ENCODE measurements around the gene TMEM17. TPM values are rescaled to one million over a fixed set of nuclear protein-coding genes. Genes with fewer than 3 reads are reported as not detected.

TMEM17 gene
- total RNA-seq, 2 donors from 2014 or later = 0.42 to 2.7 TPM

DNA sequence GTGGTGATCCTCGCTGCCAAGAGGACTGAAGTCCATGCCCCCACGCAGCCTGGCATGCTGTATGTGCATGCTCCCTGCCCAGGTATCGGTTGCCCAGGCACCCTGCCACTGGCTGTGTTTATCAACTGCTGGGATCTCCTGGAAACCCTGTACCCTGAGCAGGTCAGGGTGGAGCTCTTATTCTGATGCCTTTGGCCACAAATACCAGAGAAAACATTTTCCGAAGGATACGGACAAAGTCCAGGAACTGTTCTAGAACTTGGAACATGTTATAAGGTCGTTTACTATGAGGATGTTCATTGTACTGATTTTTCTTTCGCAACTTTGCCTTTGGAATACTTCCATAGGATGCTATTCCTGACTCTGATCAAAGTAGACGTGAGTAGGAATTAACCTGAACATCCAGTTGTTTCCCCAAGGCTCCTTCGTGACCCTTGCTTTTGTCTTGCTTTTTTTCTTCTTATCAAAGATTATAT, 55.2 kb downstream of the TMEM17 start:
- TF ChIP-seq CTCF (IDR thresholded peaks at IDR 0.05) = no peak
- H3K4me1 ChIP-seq (ENCODE audit: control insufficient read depth in 1 of 2, low read depth in 2 of 2) = no peaks in the 10 kb centered on the region
- no peaks in the 10 kb centered on the region for H3K27me3 ChIP-seq (replicated peaks; ENCODE audit: insufficient read depth)
- DNase-seq (ENCODE audit: low spot score) (no peak), ATAC-seq (ENCODE audit: insufficient number of reproducible peaks, low FRiP score, low read depth) (no peak)
- no peak overlapping the region for H3K27ac ChIP-seq
- H3K36me3 ChIP-seq = no peaks in the 10 kb centered on the region
- H3K9me3 ChIP-seq = no peaks in the 10 kb centered on the region
- H3K4me3 ChIP-seq = no peak overlapping the region

Other genes starting within 250 kb of the TMEM17 start
- 10 to 100 TPM; 28.4 to 67.7 TPM for gene EHBP1, start 199.5 kb upstream of the TMEM17 start, total RNA-seq